Loucy (cell line): ENCODE data around the gene GFRA1.

Source experiments
- H2AFZ ChIP-seq: fragments of 200-600 bp; sonication (generic); 2 replicates; pipeline ENCODE4 v1.6.0; 2016; ENCODE audit warnings: antibody characterized with exemption, mild to moderate bottlenecking, low read length, moderate library complexity
- H3F3A ChIP-seq: fragments of 200-600 bp; 2 replicates; pipeline ENCODE4 v1.6.0; 2016; ENCODE audit warnings: antibody characterized with exemption, low read depth, mild to moderate bottlenecking
- H3K27me3 ChIP-seq: fragments of 200-600 bp; sonication (generic); 2 replicates; pipeline ENCODE4 v1.6.1; 2014; ENCODE audit warnings: low read length, mild to moderate bottlenecking; ENCODE audit not compliant: insufficient read depth, poor library complexity, severe bottlenecking
- H3K36me3 ChIP-seq: fragments of 200-600 bp; sonication (generic); 2 replicates; pipeline ENCODE4 v1.6.1; 2016; ENCODE audit warnings: low read length; ENCODE audit not compliant: insufficient read depth
- H3K4me1 ChIP-seq: fragments of 200-600 bp; sonication (generic); 2 replicates; pipeline ENCODE4 v1.5.1; 2014; ENCODE audit warnings: low read length, mild to moderate bottlenecking; ENCODE audit not compliant: insufficient read depth, poor library complexity, severe bottlenecking
- H3K4me2 ChIP-seq: fragments of 200-600 bp; sonication (generic); 2 replicates; pipeline ENCODE4 v1.6.0; 2014; ENCODE audit warnings: antibody characterized with exemption, low read length, low read depth, mild to moderate bottlenecking; ENCODE audit not compliant: poor library complexity, severe bottlenecking
- H3K4me3 ChIP-seq: fragments of 200-600 bp; sonication (generic); 2 replicates; pipeline ENCODE4 v1.5.1; 2014; ENCODE audit warnings: low read length, mild to moderate bottlenecking, mixed read lengths; ENCODE audit not compliant: poor library complexity, severe bottlenecking
- H3K79me2 ChIP-seq: fragments of 200-600 bp; sonication (generic); 2 replicates; pipeline ENCODE4 v1.6.1; 2014; ENCODE audit warnings: low read length; ENCODE audit not compliant: insufficient read depth
- H3K9ac ChIP-seq: fragments of 200-600 bp; sonication (generic); 2 replicates; pipeline ENCODE4 v1.6.0; 2014; ENCODE audit warnings: mild to moderate bottlenecking, low read depth, low read length, moderate library complexity; ENCODE audit not compliant: poor library complexity, severe bottlenecking
- H3K9me2 ChIP-seq: fragments of 200-600 bp; sonication (generic); replicated peaks from 2 replicates; pipeline ENCODE4 v1.6.1; 2016; ENCODE audit warnings: low read depth, low read length, mixed read lengths
- H3K9me3 ChIP-seq: fragments of 200-600 bp; sonication (generic); 2 replicates; pipeline ENCODE4 v1.6.1; 2014; ENCODE audit warnings: mild to moderate bottlenecking, antibody characterized with exemption, low read length, low read depth; ENCODE audit not compliant: insufficient read depth
- H4K20me1 ChIP-seq: fragments of 200-600 bp; sonication (generic); 2 replicates; pipeline ENCODE4 v1.6.0; 2014; ENCODE audit warnings: antibody characterized with exemption, low read length, mild to moderate bottlenecking; ENCODE audit not compliant: insufficient read depth, poor library complexity, severe bottlenecking
- CTCF ChIP-seq: fragments of 200-600 bp; sonication (generic); conservative IDR thresholded peaks from 2 replicates; pipeline ENCODE4 v1.5.1; 2014; ENCODE audit warnings: mild to moderate bottlenecking, antibody characterized with exemption, low read length
- EZH2phosphoT487 ChIP-seq: fragments of 200-600 bp; IDR thresholded peaks from 2 replicates; pipeline ENCODE4 v1.6.1; 2018; ENCODE audit warnings: antibody characterized with exemption, mild to moderate bottlenecking, moderate library complexity, borderline replicate concordance

Gene GFRA1

GRCh38 chr10:116124777-116125176, 148.2 kb downstream of the GFRA1 start:
- peaks cover 13% of the 10 kb centered on the region; the same call in 1 of the 2 replicates for H3K79me2 ChIP-seq
- H4K20me1 ChIP-seq = no peaks in the 10 kb centered on the region
- TF ChIP-seq CTCF (no peak), EZH2phosphoT487 (no peak)
- no peaks in the 10 kb centered on the region for H3F3A ChIP-seq
- peaks cover 5% of the 10 kb centered on the region; the same call in 1 of the 2 replicates for H3K9me3 ChIP-seq
- no peak overlapping the region for H2AFZ ChIP-seq
- no peaks in the 10 kb centered on the region for H3K27me3 ChIP-seq
- H3K4me1 ChIP-seq = peaks cover 27% of the 10 kb centered on the region
- peaks cover 23% of the 10 kb centered on the region; the same call in 1 of the 2 replicates for H3K36me3 ChIP-seq
- no peak overlapping the region for H3K4me2 ChIP-seq
- H3K9ac ChIP-seq = no peak overlapping the region
- no peaks in the 10 kb centered on the region for H3K9me2 ChIP-seq
- no peak overlapping the region for H3K4me3 ChIP-seq

GRCh38 chr10:116122664-116123063, 150.3 kb downstream of the GFRA1 start:
- H4K20me1 ChIP-seq = no peaks in the 10 kb centered on the region
- no peaks in the 10 kb centered on the region for H3K9me3 ChIP-seq
- H3K4me2 ChIP-seq = no peak overlapping the region
- peaks cover 36% of the 10 kb centered on the region; the same call in 1 of the 2 replicates for H3K36me3 ChIP-seq
- H3K4me1 ChIP-seq = peaks cover 21% of the 10 kb centered on the region
- H3K27me3 ChIP-seq = no peaks in the 10 kb centered on the region
- H3K4me3 ChIP-seq = no peak overlapping the region
- H3K9me2 ChIP-seq = no peaks in the 10 kb centered on the region
- H3F3A ChIP-seq = no peaks in the 10 kb centered on the region
- TF ChIP-seq EZH2phosphoT487 (no peak), CTCF (no peak)
- peaks cover 7% of the 10 kb centered on the region; the same call in 1 of the 2 replicates for H3K79me2 ChIP-seq
- no peak overlapping the region for H2AFZ ChIP-seq
- H3K9ac ChIP-seq = no peak overlapping the region

GRCh38 chr10:116121640-116122525, 151.1 kb downstream of the GFRA1 start:
- TF ChIP-seq EZH2phosphoT487 = no peak
- no peak for TF ChIP-seq CTCF
- Histone ChIP-seq H3K9me2 (no peaks in the 10 kb centered on the region), H3K4me1 (peaks cover 18% of the 10 kb centered on the region), H3K36me3 (peaks cover 37% of the 10 kb centered on the region; the same call in 1 of the 2 replicates), H3K79me2 (peaks cover 7% of the 10 kb centered on the region; the same call in 1 of the 2 replicates), H3F3A (no peaks in the 10 kb centered on the region), H4K20me1 (no peaks in the 10 kb centered on the region), H3K4me2 (no peak overlapping the region), H3K27me3 (no peaks in the 10 kb centered on the region), H3K9ac (no peak overlapping the region), H2AFZ (no peak overlapping the region), H3K9me3 (no peaks in the 10 kb centered on the region), H3K4me3 (no peak overlapping the region)
